ENCODE measurements around the gene ZNF343. TPM values are rescaled to one million over a fixed set of nuclear protein-coding genes. Genes with fewer than 3 reads are reported as not detected.
A peak's percentile ranks its signal among the peaks of the same experiment; 100 is the strongest.
"Not testable (repeated sequence)": the region's sequence is repeated elsewhere in the genome, so short reads cannot be mapped to it uniquely, and the experiment has no call there.

Gene ZNF343
- total RNA-seq: 4.6 and 7.3 TPM in 2 replicates

- DNase-seq (ENCODE audit: low read depth in 2 of 2): peak; percentile 86 to 87
These were observed at the start of gene ZNF343 for GRCh38 chr20:2508631-2509467. Gene ZNF343, minus strand, starts transcription at chr20:2508915. Its CDS starts 15,020 bp downstream, at chr20:2493895.

GRCh38 chr20:2557873-2558580 is 49.3 kb upstream of the ZNF343 start:
- no peak for DNase-seq (ENCODE audit: low read depth in 2 of 2)

- no peak for DNase-seq (ENCODE audit: low read depth in 2 of 2)
These were observed 36.9 kb upstream of the ZNF343 start for GRCh38 chr20:2545594-2545993.

GRCh38 chr20:2544211-2544610 is 35.5 kb upstream of the ZNF343 start:
- no peak for DNase-seq (ENCODE audit: low read depth in 2 of 2)

GRCh38 chr20:2542361-2542760 is 33.6 kb upstream of the ZNF343 start:
- DNase-seq (ENCODE audit: low read depth in 2 of 2): no peak

GRCh38 chr20:2541940-2542339 is 33.2 kb upstream of the ZNF343 start:
- DNase-seq (ENCODE audit: low read depth in 2 of 2): no peak

- no peak for DNase-seq (ENCODE audit: low read depth in 2 of 2)
These were observed 30.4 kb upstream of the ZNF343 start for GRCh38 chr20:2538931-2539720.

- DNase-seq (ENCODE audit: low read depth in 2 of 2): no peak
These were observed 29.6 kb upstream of the ZNF343 start for GRCh38 chr20:2538356-2538755.

GRCh38 chr20:2537101-2537500 is 28.4 kb upstream of the ZNF343 start:
- DNase-seq (ENCODE audit: low read depth in 2 of 2): no peak

- no peak for DNase-seq (ENCODE audit: low read depth in 2 of 2)
These were observed 27.9 kb upstream of the ZNF343 start, which contains the start of gene TMC2 for GRCh38 chr20:2536560-2536986. Gene TMC2, plus strand, starts transcription at chr20:2536573. Its CDS starts 49 bp downstream, at chr20:2536622.

- DNase-seq (ENCODE audit: low read depth in 2 of 2): no peak
These were observed 27.2 kb upstream of the ZNF343 start for GRCh38 chr20:2535711-2536559.

- DNase-seq (ENCODE audit: low read depth in 2 of 2): no peak
These were observed 24.4 kb upstream of the ZNF343 start for GRCh38 chr20:2533118-2533517.

GRCh38 chr20:2528671-2529271 is 20.1 kb upstream of the ZNF343 start:
- no peak for DNase-seq (ENCODE audit: low read depth in 2 of 2)

- DNase-seq (ENCODE audit: low read depth in 2 of 2): no peak
These were observed 19.0 kb upstream of the ZNF343 start for GRCh38 chr20:2527762-2528161.

- DNase-seq (ENCODE audit: low read depth in 2 of 2): not testable (repeated sequence)
These were observed 17.5 kb upstream of the ZNF343 start for GRCh38 chr20:2526218-2526583.

GRCh38 chr20:2524709-2525506 is 16.2 kb upstream of the ZNF343 start:
- DNase-seq (ENCODE audit: low read depth in 2 of 2): peak; percentile 36 to 56

GRCh38 chr20:2523919-2524708 is 15.4 kb upstream of the ZNF343 start:
- DNase-seq (ENCODE audit: low read depth in 2 of 2): peak; percentile 80 to 82

- not testable (repeated sequence) for DNase-seq (ENCODE audit: low read depth in 2 of 2)
These were observed 14.2 kb upstream of the ZNF343 start for GRCh38 chr20:2522826-2523429.
